ENCODE data around the gene PIP5K1B.

- no peak for TF ChIP-seq CTCF (conservative IDR thresholded peaks at IDR 0.05)
- no peak for TF ChIP-seq ZFX (IDR thresholded peaks at IDR 0.05)
These were observed 39.4 kb downstream of the PIP5K1B start for GRCh38 chr9:68744426-68744825.

Data from C4-2B (cell line).